Parathyroid adenoma (tissue), 2 donors: ENCODE measurements around the gene IMMP2L.

Source experiments
- H2AFZ ChIP-seq: fragments of 300-600 bp; sonication (generic); one replicate; pipeline ENCODE4 v1.7.0; 2017; ENCODE audit warnings: antibody characterized with exemption, mild to moderate bottlenecking
- H3K27ac ChIP-seq: fragments of 300-600 bp; sonication (generic); one replicate; pipeline ENCODE4 v1.7.0; 2017
- H3K27me3 ChIP-seq: fragments of 300-600 bp; sonication (generic); one replicate; pipeline ENCODE4 v1.7.0; 2017; ENCODE audit warnings: low read length; ENCODE audit not compliant: control insufficient read depth, insufficient read depth
- H3K36me3 ChIP-seq: fragments of 300-600 bp; sonication (generic); one replicate; pipeline ENCODE4 v1.7.0; 2017; ENCODE audit warnings: low read length; ENCODE audit not compliant: control insufficient read depth, insufficient read depth
- H3K4me1 ChIP-seq: fragments of 300-600 bp; sonication (generic); one replicate; pipeline ENCODE4 v1.7.0; 2017; ENCODE audit warnings: control low read depth
- H3K4me2 ChIP-seq: fragments of 300-600 bp; sonication (generic); one replicate; pipeline ENCODE4 v1.7.0; 2017; ENCODE audit warnings: low read length
- H3K4me3 ChIP-seq: fragments of 300-600 bp; sonication (generic); one replicate; pipeline ENCODE4 v1.7.0; 2017; ENCODE audit warnings: low read depth, low read length
- H3K79me2 ChIP-seq: fragments of 300-600 bp; sonication (generic); one replicate; pipeline ENCODE4 v1.7.0; 2017; ENCODE audit warnings: control low read depth
- H3K9ac ChIP-seq: fragments of 300-600 bp; sonication (generic); one replicate; pipeline ENCODE4 v1.7.0; 2017; ENCODE audit warnings: mild to moderate bottlenecking
- H3K9me3 ChIP-seq: fragments of 300-600 bp; sonication (generic); one replicate; pipeline ENCODE4 v1.7.0; 2017; ENCODE audit warnings: low read length; ENCODE audit not compliant: control insufficient read depth
- TF ChIP-seq, protein P1 (sequence below): fragments of 300-600 bp; sonication (generic); IDR thresholded peaks from one replicate; pipeline ENCODE4 v1.7.0; 2017; ENCODE audit warnings: antibody characterized with exemption, mild to moderate bottlenecking
- donor health status: primary hyperparathyroidism.

Gene IMMP2L

DNA sequence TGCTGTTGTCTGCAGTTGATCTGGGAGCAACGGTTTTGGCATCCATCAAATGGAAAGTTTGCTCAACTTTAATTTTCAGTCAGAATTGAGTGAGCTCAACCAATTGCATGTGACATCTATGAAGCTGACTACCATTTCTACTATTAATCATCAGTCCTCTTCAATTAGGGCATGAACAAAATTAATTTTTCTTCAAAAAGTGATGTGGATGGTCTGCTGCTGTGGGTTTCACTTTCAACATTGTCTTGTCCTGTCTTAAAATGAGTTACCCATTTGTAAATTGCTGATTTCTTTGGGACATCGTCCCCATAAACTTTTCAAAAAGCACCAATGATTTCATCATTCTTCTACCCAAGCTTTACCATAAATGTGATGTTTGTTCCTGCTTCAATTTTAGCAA, 648.0 kb downstream of the IMMP2L start:
- H3K4me2 ChIP-seq = no peak overlapping the region
- H2AFZ ChIP-seq = no peak overlapping the region
- no peaks in the 10 kb centered on the region for H3K4me1 ChIP-seq
- H3K27ac ChIP-seq = no peak overlapping the region
- H3K27me3 ChIP-seq = no peaks in the 10 kb centered on the region
- H3K36me3 ChIP-seq = no peaks in the 10 kb centered on the region
- H3K4me3 ChIP-seq = no peak overlapping the region
- no peaks in the 10 kb centered on the region for H3K79me2 ChIP-seq
- H3K9me3 ChIP-seq = no peaks in the 10 kb centered on the region
- TF ChIP-seq, protein P1, sequence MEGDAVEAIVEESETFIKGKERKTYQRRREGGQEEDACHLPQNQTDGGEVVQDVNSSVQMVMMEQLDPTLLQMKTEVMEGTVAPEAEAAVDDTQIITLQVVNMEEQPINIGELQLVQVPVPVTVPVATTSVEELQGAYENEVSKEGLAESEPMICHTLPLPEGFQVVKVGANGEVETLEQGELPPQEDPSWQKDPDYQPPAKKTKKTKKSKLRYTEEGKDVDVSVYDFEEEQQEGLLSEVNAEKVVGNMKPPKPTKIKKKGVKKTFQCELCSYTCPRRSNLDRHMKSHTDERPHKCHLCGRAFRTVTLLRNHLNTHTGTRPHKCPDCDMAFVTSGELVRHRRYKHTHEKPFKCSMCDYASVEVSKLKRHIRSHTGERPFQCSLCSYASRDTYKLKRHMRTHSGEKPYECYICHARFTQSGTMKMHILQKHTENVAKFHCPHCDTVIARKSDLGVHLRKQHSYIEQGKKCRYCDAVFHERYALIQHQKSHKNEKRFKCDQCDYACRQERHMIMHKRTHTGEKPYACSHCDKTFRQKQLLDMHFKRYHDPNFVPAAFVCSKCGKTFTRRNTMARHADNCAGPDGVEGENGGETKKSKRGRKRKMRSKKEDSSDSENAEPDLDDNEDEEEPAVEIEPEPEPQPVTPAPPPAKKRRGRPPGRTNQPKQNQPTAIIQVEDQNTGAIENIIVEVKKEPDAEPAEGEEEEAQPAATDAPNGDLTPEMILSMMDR = no peak
- H3K9ac ChIP-seq = no peak overlapping the region

DNA sequence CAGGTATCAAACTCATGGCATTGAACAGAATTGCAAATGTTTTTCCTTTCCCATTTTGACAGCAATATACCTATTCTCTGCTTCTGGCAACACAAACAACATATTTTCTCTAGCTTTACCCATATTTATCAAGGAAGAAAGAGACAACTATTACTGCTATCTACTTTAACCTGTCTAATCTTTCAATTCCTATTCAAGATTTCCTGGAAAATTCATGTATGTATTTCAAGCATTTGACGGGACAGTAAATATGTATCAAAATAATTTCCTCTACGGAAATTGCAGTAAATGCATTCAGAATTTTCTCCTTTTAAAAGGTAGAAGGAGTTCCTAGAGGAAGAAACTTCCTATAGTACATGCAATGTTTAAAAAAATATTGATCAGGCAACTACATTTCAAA, 650.7 kb downstream of the IMMP2L start:
- no peaks in the 10 kb centered on the region for H3K36me3 ChIP-seq
- H3K9ac ChIP-seq = no peak overlapping the region
- no peak overlapping the region for H3K4me2 ChIP-seq
- TF ChIP-seq, protein P1 = no peak
- no peak overlapping the region for H3K4me3 ChIP-seq
- H3K79me2 ChIP-seq = no peaks in the 10 kb centered on the region
- H2AFZ ChIP-seq = no peak overlapping the region
- no peaks in the 10 kb centered on the region for H3K4me1 ChIP-seq
- no peaks in the 10 kb centered on the region for H3K27me3 ChIP-seq
- H3K9me3 ChIP-seq = no peaks in the 10 kb centered on the region
- no peak overlapping the region for H3K27ac ChIP-seq

DNA sequence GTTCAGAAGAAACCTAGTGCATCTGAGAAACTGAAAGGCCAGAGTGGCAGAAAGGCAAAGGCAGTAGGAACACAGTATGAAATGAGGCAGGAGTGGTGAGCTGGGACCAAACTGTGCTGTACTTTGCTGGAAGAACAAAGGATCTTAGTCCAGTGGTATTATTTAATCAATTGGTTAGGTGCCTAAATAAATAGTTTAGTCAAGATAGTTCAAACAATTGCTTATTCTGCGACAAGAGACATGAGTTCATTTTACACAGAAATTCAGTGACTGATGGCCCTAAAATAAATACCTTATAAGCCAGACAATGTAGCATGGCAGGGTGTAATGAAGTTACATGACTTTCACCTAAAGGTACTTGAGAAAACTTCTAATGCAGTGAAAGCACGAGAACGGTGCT, 653.2 kb downstream of the IMMP2L start:
- H3K4me2 ChIP-seq = no peak overlapping the region
- H3K27ac ChIP-seq = no peak overlapping the region
- no peak overlapping the region for H3K9ac ChIP-seq
- H3K36me3 ChIP-seq = no peaks in the 10 kb centered on the region
- no peaks in the 10 kb centered on the region for H3K4me1 ChIP-seq
- H3K79me2 ChIP-seq = no peaks in the 10 kb centered on the region
- H2AFZ ChIP-seq = no peak overlapping the region
- no peak overlapping the region for H3K4me3 ChIP-seq
- TF ChIP-seq, protein P1 = no peak
- no peaks in the 10 kb centered on the region for H3K9me3 ChIP-seq
- no peaks in the 10 kb centered on the region for H3K27me3 ChIP-seq

DNA sequence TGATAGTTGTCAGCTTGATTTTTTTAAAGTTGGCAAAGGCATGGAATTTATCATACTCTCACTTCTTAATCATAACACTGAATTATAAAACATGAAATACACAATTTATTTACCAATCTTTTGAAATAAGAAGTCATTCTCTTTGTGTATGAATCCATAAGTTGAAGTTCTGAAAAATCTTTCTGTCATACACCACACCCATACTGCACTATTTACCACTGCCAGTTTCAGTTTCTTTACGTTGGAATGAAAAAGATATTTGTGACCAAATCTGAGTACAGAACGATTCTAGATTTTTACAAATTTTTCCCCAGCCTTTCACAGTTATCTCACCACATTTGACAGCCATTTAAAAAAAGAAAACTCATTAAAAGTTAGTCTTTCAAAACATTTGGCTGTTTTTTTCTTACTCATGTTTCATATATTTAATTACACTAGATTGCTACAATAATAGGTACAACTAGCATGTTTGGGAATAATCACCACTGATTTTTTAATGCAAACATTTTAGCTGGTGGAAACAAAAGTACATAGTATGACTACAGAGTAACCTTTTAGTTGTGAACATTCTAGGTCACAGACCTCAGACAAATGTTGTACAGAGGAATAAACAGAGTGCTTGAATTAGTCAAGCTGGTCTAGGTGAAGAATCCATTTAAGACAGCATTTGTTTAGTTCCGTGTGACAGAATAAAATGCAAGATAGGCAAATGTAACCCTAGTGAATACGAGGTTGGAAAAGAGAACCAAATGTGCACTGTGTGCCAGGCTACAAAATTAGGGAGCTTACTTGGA, 656.3 kb downstream of the IMMP2L start:
- Histone ChIP-seq H3K4me1 (no peaks in the 10 kb centered on the region), H3K27ac (no peak overlapping the region), H3K4me3 (no peak overlapping the region), H3K36me3 (no peaks in the 10 kb centered on the region), H3K79me2 (no peaks in the 10 kb centered on the region), H3K9me3 (no peaks in the 10 kb centered on the region), H2AFZ (no peak overlapping the region), H3K27me3 (no peaks in the 10 kb centered on the region), H3K4me2 (no peak overlapping the region), H3K9ac (no peak overlapping the region)
- TF ChIP-seq, protein P1 = no peak

DNA sequence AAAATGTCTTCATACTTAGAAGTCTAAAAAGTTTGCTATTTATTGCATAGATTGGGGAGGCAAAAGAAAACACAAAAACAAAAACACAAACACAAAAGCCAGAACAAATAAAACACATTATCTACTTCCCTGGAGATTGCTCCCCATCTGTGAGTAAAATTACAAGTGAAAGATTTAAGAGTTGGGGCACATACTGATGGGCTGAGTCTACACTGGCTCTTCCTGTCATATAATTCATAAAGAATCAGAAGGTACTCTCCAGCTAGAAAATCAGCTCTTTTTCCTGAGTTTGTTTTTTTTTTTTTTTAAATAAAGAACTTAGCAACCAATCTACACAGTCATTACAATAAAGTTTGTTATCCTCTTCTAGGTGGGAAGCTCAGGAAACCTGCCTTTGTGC, 663.8 kb downstream of the IMMP2L start:
- Histone ChIP-seq H3K4me1 (no peaks in the 10 kb centered on the region), H3K79me2 (no peaks in the 10 kb centered on the region), H3K9ac (no peak overlapping the region), H3K9me3 (no peaks in the 10 kb centered on the region), H3K27me3 (no peaks in the 10 kb centered on the region), H3K27ac (no peak overlapping the region), H3K4me2 (no peak overlapping the region), H3K4me3 (no peak overlapping the region), H3K36me3 (no peaks in the 10 kb centered on the region), H2AFZ (no peak overlapping the region)
- TF ChIP-seq, protein P1 = no peak
